Keratinocyte (primary cell): ENCODE results near the gene PDE6D.

Experiments
- EZH2 ChIP-seq: IDR thresholded peaks from one replicate; pipeline ENCODE4 v1.6.1; 2012; ENCODE audit warnings: inconsistent platforms, mild to moderate bottlenecking, low read length, moderate library complexity
- TF ChIP-seq, protein P1 (sequence below), 3 experiments: IDR thresholded peaks in 1 of 3; conservative IDR thresholded peaks in 1 of 3; optimal IDR thresholded peaks in 1 of 3; 2 replicates in 2 of 3; 3 replicates in 1 of 3; pipeline versions ENCODE3 to v1.5.1; 2011; ENCODE audit warnings: low read length in 3 of 3, mild to moderate bottlenecking in 3 of 3, moderate library complexity in 2 of 3, control low read depth in 1 of 3, inconsistent platforms in 1 of 3; ENCODE audit not compliant: insufficient read depth in 2 of 3; ENCODE audit errors: extremely low read depth in 1 of 3

DNA sequence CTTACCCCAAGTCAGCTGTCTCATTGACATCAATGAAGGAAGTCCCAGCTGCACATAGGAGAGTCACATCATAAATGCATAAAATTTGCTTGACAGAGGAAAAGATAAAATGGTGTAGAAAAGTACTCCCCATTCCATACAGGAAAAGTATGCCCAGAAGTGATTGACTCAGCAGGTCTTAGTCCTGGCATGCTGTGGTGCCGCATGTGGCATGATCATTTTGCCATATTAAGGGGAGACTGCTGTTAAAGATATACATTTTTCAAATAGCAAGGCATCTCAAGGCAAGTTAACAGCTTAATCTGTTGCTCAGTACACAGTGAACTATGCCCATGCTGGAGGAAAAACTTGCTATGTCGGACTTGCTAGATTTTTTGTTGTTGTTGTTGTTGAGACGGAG lies 13.3 kb upstream of the PDE6D start:
- TF ChIP-seq EZH2: no peak
- TF ChIP-seq, protein P1, sequence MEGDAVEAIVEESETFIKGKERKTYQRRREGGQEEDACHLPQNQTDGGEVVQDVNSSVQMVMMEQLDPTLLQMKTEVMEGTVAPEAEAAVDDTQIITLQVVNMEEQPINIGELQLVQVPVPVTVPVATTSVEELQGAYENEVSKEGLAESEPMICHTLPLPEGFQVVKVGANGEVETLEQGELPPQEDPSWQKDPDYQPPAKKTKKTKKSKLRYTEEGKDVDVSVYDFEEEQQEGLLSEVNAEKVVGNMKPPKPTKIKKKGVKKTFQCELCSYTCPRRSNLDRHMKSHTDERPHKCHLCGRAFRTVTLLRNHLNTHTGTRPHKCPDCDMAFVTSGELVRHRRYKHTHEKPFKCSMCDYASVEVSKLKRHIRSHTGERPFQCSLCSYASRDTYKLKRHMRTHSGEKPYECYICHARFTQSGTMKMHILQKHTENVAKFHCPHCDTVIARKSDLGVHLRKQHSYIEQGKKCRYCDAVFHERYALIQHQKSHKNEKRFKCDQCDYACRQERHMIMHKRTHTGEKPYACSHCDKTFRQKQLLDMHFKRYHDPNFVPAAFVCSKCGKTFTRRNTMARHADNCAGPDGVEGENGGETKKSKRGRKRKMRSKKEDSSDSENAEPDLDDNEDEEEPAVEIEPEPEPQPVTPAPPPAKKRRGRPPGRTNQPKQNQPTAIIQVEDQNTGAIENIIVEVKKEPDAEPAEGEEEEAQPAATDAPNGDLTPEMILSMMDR (optimal IDR thresholded peaks at IDR 0.05 in 1 of 3, IDR thresholded peaks at IDR 0.05 in 1 of 3, conservative IDR thresholded peaks at IDR 0.05 in 1 of 3; ENCODE audit: extremely low read depth in 1 of 3, insufficient read depth in 2 of 3, low read length in 3 of 3): no peak
